ENCODE measurements around the gene PLEKHG2. TPM values are rescaled to one million over a fixed set of nuclear protein-coding genes. Genes with fewer than 3 reads are reported as not detected.

Gene PLEKHG2
- total and polyA plus RNA-seq, 9 of the 15 experiments (the other 6 are each of a cell fraction or from before 2014, with no cell fraction given), result 0.98 to 45.7 (median 9.8) TPM

DNA sequence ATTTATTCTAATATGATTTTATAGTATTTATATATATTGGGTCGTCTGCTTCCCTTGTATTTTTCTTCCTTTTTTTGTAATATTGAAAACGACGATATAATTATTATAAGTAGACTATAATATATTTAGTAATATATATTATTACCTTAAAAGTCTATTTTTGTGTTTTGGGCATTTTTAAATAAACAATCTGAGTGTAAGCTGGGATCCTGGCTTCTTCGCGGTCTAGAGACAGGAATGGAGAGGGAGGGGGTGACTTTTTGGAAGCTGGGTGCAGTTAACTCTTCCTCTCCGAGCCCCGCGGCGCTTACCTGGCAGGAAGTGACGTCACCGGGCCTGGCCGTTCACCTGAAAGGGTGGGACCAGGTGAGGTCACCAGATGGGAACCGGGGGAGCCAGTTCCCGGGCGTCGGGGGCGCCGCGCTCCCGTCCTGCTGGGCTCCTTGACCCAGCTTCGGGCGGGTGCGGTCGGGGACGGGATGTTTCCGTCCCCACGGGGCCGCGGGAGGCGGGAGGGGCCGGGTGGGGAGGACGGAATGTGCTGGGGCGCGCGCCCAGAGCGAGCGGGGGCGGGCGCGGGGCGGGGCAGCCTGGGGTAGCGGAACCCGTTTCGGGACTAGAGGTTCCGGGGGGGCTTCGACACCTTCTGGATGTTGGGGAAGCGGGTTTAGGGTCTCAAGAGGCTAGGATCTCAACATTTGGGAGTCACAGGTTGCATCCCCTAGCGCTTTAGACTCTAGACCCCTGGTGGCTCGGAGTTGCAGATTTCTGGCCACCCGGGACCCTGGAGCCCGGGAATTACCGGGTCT is 3.1 kb upstream of the PLEKHG2 start (continued):
- TF ChIP-seq, protein P1, sequence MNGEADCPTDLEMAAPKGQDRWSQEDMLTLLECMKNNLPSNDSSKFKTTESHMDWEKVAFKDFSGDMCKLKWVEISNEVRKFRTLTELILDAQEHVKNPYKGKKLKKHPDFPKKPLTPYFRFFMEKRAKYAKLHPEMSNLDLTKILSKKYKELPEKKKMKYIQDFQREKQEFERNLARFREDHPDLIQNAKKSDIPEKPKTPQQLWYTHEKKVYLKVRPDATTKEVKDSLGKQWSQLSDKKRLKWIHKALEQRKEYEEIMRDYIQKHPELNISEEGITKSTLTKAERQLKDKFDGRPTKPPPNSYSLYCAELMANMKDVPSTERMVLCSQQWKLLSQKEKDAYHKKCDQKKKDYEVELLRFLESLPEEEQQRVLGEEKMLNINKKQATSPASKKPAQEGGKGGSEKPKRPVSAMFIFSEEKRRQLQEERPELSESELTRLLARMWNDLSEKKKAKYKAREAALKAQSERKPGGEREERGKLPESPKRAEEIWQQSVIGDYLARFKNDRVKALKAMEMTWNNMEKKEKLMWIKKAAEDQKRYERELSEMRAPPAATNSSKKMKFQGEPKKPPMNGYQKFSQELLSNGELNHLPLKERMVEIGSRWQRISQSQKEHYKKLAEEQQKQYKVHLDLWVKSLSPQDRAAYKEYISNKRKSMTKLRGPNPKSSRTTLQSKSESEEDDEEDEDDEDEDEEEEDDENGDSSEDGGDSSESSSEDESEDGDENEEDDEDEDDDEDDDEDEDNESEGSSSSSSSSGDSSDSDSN (IDR thresholded peaks at IDR 0.05; ENCODE audit: borderline replicate concordance in 1 of 2, low read depth in 2 of 2, low read length in 2 of 2), result no peak
- TF ChIP-seq PHF8 (IDR thresholded peaks at IDR 0.05; ENCODE audit: borderline replicate concordance, low read length), result peak; percentile 70; the same call in 1 of the 2 replicates
- TF ChIP-seq, protein P2, sequence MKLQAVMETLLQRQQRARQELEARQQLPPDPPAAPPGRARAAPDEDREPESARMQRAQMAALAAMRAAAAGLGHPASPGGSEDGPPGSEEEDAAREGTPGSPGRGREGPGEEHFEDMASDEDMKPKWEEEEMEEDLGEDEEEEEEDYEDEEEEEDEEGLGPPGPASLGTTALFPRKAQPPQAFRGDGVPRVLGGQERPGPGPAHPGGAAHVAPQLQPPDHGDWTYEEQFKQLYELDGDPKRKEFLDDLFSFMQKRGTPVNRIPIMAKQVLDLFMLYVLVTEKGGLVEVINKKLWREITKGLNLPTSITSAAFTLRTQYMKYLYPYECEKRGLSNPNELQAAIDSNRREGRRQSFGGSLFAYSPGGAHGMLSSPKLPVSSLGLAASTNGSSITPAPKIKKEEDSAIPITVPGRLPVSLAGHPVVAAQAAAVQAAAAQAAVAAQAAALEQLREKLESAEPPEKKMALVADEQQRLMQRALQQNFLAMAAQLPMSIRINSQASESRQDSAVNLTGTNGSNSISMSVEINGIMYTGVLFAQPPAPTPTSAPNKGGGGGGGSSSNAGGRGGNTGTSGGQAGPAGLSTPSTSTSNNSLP (IDR thresholded peaks at IDR 0.05; ENCODE audit: borderline replicate concordance, low read depth, low read length), result no peak
- TF ChIP-seq GATAD2B (IDR thresholded peaks at IDR 0.05; ENCODE audit: borderline replicate concordance), result peak; percentile 72; the same call in 1 of the 2 replicates
- TF ChIP-seq, protein P3, sequence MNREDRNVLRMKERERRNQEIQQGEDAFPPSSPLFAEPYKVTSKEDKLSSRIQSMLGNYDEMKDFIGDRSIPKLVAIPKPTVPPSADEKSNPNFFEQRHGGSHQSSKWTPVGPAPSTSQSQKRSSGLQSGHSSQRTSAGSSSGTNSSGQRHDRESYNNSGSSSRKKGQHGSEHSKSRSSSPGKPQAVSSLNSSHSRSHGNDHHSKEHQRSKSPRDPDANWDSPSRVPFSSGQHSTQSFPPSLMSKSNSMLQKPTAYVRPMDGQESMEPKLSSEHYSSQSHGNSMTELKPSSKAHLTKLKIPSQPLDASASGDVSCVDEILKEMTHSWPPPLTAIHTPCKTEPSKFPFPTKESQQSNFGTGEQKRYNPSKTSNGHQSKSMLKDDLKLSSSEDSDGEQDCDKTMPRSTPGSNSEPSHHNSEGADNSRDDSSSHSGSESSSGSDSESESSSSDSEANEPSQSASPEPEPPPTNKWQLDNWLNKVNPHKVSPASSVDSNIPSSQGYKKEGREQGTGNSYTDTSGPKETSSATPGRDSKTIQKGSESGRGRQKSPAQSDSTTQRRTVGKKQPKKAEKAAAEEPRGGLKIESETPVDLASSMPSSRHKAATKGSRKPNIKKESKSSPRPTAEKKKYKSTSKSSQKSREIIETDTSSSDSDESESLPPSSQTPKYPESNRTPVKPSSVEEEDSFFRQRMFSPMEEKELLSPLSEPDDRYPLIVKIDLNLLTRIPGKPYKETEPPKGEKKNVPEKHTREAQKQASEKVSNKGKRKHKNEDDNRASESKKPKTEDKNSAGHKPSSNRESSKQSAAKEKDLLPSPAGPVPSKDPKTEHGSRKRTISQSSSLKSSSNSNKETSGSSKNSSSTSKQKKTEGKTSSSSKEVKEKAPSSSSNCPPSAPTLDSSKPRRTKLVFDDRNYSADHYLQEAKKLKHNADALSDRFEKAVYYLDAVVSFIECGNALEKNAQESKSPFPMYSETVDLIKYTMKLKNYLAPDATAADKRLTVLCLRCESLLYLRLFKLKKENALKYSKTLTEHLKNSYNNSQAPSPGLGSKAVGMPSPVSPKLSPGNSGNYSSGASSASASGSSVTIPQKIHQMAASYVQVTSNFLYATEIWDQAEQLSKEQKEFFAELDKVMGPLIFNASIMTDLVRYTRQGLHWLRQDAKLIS (CRISPR knock-in tag; IDR thresholded peaks at IDR 0.05), result no peak
- no peak for TF ChIP-seq ZNF41 (CRISPR knock-in tag; conservative IDR thresholded peaks at IDR 0.05)
- TF ChIP-seq ZBTB7A (IDR thresholded peaks at IDR 0.05; ENCODE audit: borderline replicate concordance, control insufficient read depth, low read depth, low read length), result peak; percentile 71
- no peak for TF ChIP-seq NFE2 (IDR thresholded peaks at IDR 0.05; ENCODE audit: low read depth)
- no peak for TF ChIP-seq NCOR1 (IDR thresholded peaks at IDR 0.05)
- no peak for TF ChIP-seq ZNF239 (CRISPR knock-in tag; IDR thresholded peaks at IDR 0.05)
- peak; percentile 69; the same call in 1 of the 2 replicates for TF ChIP-seq ZNF197 (CRISPR knock-in tag; IDR thresholded peaks at IDR 0.05; ENCODE audit: low read depth)
- TF ChIP-seq, protein P4, sequence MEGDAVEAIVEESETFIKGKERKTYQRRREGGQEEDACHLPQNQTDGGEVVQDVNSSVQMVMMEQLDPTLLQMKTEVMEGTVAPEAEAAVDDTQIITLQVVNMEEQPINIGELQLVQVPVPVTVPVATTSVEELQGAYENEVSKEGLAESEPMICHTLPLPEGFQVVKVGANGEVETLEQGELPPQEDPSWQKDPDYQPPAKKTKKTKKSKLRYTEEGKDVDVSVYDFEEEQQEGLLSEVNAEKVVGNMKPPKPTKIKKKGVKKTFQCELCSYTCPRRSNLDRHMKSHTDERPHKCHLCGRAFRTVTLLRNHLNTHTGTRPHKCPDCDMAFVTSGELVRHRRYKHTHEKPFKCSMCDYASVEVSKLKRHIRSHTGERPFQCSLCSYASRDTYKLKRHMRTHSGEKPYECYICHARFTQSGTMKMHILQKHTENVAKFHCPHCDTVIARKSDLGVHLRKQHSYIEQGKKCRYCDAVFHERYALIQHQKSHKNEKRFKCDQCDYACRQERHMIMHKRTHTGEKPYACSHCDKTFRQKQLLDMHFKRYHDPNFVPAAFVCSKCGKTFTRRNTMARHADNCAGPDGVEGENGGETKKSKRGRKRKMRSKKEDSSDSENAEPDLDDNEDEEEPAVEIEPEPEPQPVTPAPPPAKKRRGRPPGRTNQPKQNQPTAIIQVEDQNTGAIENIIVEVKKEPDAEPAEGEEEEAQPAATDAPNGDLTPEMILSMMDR (IDR thresholded peaks at IDR 0.05 in 2 of 3, conservative IDR thresholded peaks at IDR 0.05 in 1 of 3; ENCODE audit: insufficient read depth in 2 of 3, low read depth in 1 of 3, low read length in 3 of 3), result 0 out of 6 replicates have a peak, but pooled peaks of 1 of the 3 experiments have one; percentile 1
- TF ChIP-seq GABPB1 (CRISPR knock-in tag; IDR thresholded peaks at IDR 0.05), result peak; percentile 85
- no peak for TF ChIP-seq NCOA4 (IDR thresholded peaks at IDR 0.05; ENCODE audit: partially characterized antibody)
- TF ChIP-seq ETV1 (tag; conservative IDR thresholded peaks at IDR 0.05; ENCODE audit: low read depth), result peak; percentile 92
